GM18868 (cell line): ENCODE data around the gene KRTAP10-9.
"Not testable (repeated sequence)": the region's sequence is repeated elsewhere in the genome, so short reads cannot be mapped to it uniquely, and the experiment has no call there.

ENCODE experiments used
- ATAC-seq: cut with Tn5 transposase; IDR thresholded peaks from one replicate; pipeline ENCODE4 v1.9.1; 2021; ENCODE audit warnings: mild to moderate bottlenecking, moderate library complexity; ENCODE audit not compliant: unreplicated experiment

Gene KRTAP10-9, protein sequence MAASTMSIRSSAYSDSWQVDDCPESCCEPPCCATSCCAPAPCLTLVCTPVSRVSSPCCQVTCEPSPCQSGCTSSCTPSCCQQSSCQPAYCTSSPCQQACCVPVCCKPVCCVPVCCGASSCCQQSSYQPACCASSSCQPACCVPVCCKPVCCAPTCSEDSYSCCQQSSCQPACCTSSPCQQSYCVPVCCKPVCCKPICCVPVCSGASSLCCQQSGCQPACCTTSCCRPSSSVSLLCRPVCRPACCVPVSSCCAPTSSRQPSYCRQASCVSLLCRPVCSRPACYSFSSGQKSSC

DNA sequence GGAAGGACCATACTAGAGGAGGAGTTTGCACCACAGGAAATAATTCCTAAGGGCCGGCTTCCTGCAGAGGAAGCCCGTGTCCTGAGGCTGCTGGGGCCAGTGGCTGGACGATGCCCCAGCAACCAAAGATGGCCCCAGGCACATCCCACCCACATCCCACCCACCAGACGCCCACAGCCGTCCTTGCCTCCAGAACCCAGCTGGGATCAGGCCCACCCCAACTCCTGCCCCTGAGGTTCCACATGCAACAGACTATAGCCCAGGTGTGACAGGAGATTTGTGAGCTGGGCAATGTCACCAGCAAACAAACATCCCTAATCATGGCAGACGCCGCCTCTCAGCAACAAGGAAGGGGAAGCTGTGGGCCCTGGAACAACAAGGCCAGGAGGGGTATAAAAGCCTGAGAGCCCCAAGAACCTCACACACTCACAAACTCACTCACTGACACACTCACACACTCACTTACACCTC, at the start of gene KRTAP10-9:
TSS of gene KRTAP10-9 (plus strand) at position 421 of the 471 bp plus-strand sequence. CDS start 79 bp downstream, outside the sequence.
- ATAC-seq, result no peak

DNA sequence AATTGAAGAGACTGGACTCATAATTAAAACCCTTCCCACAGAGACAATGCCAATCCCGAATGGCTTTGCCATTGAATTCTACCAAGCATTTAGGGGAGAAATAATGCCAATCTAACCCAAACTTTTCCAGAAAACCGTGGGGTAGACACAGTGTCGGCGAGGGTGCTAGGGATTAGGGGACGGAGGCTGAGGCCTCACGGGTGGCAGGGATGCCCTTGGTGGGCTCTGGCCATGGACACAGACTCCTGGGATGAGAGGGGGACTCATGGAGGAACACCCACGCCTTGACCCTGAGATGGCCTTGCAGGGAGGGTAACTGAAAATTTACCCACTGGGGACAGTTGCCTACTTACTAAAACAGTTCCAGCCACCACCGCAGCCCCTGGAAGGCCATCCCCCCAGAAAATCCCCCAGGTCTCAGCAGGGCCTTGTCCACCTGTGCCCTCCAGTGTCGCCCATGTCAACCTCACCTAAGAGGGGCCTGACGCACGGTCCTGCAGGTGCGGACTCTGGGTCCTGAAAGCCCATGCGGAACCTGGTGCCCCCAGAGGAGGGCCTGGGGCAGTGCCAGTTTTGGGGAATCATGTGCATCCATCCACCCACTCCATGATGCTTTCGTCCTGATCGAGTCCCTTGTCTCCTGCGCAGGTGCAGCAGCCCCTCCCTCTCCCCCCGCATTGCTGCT, 48.4 kb upstream of the KRTAP10-9 start:
- ATAC-seq, result no peak

DNA sequence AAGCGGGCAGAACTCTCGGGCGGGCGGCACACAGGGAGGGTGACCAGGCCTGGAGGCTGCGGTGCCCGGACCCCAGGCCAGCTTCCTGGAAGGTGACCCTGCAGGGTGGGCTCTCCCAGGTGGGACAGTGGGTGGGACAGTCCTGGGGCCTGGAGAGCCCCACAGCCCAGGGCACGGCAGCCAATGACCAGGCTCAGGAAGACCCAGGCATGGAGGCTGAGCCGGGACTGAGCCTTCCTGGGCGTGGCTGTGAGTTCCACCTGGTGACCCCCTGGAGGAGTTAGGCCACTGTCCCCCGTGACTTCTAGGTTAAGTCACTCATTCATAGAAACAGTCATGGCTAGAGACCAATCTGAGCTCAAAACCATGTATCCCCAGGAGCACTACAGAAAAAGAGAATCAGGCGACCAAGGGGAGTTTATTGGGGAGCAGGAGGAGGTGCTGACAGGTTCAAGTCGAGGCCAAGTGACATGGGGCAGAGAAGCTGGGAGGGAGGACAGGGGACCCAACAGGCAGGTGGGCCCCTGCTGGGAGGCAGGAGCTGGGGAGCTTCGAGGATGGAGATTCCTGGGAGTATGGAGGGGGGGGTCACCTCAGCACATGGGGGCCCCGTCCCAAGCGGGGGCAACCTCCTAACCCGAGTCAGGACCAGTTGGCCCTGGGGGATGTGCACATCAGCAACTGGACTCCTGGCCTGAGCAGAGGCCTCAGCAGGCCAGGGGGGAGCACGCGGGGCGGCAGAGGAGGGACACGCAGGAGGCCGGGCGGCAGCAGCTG, 47.6 kb upstream of the KRTAP10-9 start:
- ATAC-seq, result no peak

DNA sequence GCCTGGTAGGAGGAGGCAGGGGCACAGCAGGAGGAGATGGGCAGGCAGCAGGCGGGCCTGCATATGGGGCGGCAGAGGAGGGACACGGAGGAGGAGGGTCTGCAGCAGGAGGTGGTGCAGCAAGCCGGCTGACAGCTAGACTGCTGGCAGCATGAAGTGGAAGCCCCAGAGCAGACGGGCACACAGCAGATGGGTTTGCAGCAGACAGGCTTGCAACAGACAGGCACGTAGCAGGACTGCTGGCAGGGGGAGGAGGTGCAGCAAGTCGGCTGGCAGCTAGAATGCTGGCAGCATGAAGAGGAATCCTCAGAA, 47.1 kb upstream of the KRTAP10-9 start:
- ATAC-seq, result no peak

DNA sequence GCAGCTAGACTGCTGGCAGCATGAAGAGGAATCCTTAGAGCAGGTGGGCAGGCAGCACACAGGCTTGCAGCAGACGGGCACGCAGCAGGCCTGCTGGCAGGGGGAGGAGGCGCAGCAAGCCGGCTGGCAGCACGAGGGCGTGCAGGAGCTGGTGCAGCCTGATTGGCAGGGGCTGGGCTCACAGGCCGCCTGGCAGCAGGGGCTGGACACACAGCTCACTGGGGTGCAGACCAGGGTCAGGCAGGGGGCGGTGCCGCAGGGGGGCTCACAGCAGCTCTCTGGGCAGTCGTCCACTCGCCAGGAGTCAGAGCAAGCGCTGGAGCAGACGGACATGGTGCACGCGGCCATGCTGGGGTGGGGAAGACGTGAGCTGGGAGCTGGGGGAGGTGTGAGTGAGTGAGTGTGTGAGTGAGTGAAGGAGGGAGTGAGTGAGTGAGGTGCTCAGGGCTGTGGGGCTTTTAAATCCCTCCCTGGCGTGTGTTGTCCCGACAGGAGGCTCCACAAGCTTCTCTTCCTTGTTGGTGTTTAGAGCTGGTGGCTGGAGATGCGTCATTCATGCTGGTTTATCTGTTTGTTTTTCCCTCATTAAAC, 46.6 kb upstream of the KRTAP10-9 start, which contains the start of gene KRTAP10-5:
TSS of gene KRTAP10-5 (minus strand) at position 374 of the 591 bp plus-strand sequence. CDS start at position 348, 26 bp downstream.
- ATAC-seq, result not testable (repeated sequence)

DNA sequence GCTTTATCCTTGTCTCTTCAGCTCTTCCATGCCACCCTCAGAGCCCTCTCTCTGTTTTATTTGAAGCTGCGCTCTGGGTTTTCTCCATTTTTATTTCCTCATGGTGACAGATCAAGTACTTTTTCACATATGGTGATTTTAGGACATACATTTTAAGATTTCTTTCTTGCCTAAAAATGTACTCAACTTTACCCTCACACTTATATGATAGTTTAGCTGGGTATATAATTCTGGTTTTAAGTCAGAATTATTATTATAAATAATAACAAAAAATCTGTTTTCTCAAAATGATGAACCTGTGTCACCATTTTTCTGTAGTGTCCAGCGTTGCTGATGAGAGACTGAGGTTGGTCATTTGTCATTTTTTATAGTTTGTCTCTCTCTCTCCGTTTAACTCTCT, 45.7 kb upstream of the KRTAP10-9 start:
- no peak for ATAC-seq

DNA sequence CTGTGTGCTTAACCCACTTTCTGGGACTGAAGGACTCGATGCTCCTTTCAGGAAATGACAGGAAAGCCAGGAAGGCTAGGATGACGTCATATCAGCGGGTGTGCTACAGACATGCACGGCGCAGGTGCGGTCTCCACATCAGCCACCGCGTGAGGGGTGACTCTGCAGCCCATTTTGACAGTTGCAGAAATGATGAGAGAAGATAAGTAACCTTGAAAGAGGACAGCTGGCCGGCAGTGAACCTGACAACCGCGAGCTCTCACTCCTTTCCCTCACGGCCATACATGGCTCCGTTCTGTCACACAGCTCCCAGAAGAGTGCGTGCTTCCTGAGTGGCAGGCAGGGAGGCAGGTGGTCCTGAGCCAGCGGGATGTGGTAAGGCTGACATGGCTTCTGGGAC, 44.8 kb upstream of the KRTAP10-9 start:
- no peak for ATAC-seq

DNA sequence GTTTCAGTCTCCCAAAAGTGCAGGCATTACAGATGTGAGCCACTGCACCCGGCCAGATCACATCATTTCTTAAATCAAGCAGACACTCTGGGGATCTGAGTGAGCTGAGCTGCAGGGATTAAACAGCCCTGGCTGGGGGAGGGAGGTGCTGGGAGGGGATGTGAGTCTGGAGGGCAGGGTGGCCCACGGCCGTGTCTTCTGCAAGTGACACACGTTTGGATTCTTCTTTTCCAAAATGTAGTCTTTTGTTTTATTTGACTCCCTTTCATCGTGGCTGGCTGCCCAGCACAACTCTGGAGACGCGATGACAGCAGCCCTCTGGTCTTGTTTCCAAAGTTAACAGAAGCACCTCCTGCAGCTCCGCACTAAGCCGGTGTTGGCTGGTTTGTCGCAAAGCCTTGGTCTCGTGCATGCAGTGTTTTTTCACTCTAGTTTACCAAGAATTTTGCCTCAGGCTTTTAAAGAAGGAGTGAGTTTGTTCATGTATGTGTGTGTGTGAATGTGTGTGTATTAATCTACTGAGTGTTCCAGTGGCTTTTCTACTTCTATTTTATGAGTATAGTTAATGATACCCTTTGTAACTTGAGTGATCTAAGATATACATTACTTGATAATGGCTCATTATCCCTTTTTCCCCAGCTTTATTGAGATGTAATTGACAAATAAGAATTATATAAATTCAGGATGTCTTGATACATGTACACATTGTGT, 43.6 kb upstream of the KRTAP10-9 start:
- ATAC-seq, result no peak

DNA sequence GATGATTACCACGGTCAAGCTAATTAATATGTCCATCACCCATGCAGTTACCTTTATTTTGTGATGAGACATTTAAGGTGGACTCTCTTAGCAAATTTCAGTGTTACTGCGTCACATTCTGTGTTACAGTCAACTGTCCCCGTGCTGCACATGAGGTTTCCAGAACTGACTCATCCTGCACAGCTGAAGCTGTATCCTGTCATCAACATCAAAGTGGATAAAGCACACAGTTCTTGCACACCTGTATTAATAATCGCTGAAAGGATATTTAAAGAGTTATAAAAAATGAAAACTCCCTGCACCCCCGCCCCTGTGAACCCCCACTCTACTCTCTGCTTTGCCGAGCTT, 43.1 kb upstream of the KRTAP10-9 start:
- no peak for ATAC-seq

DNA sequence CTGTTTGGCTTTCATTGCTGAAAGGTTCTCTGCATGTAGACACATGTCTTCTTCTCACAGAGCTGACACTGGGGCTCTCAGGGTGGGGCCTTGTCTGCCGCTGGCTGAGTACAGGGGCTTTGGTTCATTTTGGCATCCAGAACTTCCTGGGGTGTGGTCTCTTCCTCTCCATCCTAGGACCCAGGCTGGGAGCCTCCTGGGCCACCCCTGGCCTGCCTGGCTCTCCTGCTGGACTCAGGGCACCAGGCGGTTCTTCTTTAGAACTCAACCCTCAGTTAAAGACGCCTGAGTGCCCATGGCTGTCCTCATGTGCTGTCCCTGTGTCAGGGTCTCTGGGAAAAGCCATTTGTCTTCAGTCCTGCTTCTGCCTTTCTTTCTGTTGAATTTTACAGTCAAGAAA, 41.0 kb upstream of the KRTAP10-9 start:
- no peak for ATAC-seq

DNA sequence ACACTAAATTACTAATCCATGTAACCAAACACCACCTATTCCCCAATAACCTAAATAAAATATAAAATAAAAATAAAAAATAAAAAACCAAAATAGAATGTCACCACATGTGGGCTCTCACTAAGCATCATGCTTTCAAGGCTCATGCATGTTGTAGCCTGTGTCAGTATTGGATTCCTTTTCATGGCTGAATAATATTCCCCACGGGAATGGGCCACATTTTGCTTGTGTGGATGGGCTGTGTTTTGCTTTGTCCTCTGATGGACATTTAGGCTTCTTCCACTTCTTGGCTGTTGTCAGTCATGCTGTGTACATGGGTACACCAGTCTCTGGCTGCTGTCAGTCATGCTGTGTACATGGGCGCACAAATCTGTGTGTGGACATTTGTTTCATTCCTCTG, 37.8 kb upstream of the KRTAP10-9 start:
- no peak for ATAC-seq

DNA sequence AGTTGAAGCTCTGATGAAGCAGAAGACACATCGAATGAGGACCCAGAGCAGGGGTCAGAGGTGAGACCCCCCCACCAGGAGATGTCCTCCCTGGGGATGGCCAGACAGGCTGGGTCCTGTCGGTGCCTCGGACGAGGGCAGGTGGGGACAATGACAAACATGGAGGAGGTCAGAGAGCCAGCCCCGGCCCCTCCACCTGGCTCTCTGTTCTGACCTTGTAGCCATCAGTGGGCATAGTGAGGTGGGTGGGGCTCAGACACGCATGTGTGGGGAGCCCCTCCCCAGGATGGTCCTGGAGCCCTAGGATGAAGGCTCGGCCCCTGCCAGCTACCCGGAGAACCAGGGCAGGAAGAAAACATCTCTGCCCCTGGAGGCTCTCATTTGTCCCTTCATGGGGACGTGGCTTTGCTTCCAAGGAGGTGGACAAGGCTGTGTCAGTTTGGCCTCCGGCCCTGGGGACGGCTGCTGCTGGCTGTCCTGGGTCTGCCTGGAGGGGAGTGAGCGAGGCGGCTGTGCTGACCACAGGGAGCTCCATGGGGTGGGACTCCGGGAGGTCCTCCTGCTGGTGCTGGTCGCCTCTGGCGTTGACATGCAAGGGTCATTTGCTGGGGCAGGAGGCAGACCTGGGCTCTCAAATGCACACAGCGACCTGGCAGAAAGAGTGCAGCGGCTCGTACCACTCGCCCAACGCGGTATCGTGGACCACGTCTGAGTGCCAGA, 37.1 kb upstream of the KRTAP10-9 start:
- no peak for ATAC-seq

DNA sequence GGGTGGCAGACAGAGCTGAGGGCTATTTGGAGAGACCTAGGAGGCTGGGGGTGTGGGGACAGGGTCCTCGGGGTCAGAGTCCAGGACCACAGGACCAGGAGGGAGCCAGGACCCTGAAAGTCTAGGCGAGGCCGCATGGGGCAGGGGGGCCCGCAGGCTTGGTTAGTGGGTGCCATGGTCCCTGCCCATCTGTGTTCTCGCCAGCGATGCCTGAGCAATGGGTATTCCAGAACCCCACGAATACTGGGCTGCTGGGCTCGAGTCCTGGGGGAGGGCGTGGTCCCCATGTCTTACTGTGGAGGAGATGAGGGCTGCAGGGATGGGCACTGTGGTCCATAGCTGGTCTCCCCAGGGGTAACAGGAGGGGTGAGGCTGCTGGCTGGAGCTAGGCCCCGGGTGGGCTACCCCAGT, 36.6 kb upstream of the KRTAP10-9 start:
- ATAC-seq, result no peak

DNA sequence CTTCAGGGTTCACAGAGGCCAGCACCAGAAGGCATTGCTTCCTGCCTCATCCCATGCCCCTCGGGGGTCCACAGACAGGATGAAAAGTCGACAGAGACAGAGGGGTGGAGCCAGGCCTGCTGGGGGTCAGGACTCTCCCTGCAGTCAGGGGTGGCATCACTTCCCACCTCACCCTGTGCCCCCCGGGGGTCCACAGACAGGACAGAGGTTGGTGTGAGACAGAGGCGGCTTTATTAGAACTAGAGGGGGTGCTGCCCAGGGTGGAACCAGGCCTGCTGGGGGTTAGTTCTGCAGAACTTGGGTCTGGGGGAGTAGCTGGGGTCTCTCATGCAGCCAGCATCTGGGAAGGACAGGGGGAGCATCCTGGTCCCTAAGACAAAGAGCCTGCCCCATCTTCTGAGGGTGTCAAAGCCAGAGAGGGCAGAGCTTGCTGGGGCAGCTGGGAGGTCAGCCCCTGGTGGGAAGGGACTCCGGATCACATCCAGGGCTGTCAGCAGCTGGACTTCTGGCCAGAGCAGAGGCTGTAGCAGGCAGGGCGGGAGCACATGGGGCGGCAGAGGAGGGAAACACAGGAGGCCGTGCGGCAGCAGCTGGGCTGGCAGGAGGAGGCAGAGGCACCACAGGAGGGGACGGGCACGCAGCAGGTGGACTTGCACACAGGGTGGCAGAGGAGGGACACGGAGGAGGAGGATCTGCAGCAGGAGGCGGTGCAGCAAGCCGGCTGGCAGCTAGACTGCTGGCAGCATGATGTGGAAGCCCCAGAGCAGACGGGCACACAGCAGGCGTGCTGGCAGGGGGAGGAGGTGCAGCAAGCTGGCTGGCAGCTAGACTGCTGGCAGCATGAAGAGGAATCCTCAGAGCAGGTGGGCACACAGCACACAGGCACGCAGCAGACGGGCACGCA, 35.7 kb upstream of the KRTAP10-9 start:
- ATAC-seq, result not testable (repeated sequence)

DNA sequence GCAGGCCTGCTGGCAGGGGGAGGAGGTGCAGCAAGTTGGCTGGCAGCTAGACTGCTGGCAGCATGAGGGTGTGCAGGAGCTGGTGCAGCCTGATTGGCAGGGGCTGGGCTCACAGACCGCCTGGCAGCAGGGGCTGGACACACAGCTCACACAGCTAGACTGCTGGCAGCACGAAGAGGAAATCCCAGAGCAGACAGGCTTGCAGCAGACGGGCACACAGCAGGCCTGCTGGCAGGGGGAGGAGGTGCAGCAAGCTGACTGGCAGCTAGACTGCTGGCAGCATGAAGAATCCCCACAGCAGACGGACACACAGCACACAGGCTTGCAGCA, 35.1 kb upstream of the KRTAP10-9 start:
- ATAC-seq, result not testable (repeated sequence)

DNA sequence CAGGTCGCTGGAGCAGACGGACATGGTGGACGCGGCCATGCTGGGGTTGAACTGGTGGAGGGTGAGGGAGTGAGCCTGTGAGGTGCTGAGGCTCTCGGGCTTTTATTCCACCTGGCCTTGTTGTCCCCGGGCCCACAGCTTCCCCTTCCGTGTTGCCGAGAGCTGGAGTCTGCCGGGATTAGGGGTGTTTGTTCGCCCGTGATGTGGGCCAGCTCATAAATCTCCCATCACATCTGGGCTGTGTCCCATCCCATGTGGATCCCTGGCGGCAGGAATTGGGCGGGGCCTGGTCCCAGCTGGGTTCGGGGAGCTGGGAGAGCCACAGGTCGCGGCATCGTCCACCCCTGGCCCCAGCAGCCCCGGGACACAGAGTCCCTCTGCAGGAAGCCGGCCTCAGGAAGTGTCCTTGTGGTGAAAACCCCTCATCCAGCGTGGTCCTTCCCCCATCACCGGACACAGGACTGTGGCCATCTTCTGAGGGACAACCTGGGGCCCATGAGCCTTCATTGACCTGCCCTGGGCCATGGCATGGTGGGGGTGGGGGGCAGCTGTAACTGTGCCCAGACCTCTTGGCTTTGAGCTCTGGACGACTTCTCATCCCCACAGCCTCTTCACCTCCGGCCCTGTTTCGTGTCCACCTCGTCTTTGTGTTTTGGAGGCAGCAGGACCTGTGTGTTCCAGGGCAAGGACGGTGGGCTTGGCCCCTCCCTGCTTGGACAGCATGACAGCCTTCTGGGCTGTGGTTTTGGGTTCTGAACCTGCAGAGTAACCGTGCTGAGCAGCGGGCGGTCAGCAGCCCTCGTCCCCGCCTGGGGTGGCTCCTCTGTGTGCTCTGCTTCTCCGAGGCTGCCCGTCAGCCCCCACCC, 34.2 kb upstream of the KRTAP10-9 start, which contains the start of gene KRTAP10-6:
TSS of gene KRTAP10-6 (minus strand) at position 60 of the 866 bp plus-strand sequence. CDS start at position 39, 21 bp downstream.
- no peak for ATAC-seq

DNA sequence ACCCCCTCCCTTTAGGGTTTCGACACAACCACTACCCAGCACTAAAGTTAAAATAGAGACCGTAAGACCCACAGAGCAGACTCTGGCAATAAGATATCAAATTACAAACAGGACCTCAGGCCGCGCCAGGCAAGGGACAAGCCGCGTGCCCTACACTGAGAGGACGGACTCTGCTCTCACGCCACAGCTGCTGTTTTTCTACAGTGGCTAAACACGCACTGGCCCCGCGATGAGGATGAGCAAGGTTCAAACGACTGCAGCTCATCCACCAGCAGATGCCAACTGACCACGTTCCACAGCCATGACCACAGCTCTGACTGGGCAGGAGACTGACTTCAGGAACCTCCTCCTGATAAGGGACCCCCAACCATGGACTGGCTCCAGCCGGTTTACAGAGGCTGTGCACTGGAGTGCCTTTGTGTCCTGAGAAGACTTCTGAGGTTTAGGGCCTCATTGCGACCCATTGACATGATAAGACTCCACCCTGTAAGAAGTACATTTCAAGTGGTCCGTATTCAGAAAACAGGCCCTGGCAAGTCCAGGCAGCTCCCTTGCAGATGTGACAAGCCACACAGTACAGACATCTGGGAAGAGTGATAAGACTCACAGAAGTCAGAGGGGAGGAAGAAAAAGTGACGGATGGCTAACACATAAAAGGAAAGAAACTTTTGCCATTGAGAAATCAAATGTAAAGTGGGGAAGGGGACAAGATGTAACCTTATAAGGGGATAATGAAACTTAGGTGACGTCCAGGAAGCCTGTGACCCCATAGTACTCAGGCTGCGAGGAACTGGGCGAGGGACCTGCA, 33.1 kb upstream of the KRTAP10-9 start:
- no peak for ATAC-seq
